Hepatocyte (in vitro differentiated cells): ENCODE results near the gene USP17L15.
"Not testable (repeated sequence)": the region's sequence is repeated elsewhere in the genome, so short reads cannot be mapped to it uniquely, and the experiment has no call there.

ENCODE experiments used
- EZH2 ChIP-seq: fragments of 200-600 bp; sonication (generic); IDR thresholded peaks from 2 replicates; pipeline ENCODE4 v1.6.1; 2016; ENCODE audit warnings: antibody characterized with exemption, mild to moderate bottlenecking, borderline replicate concordance
- TF ChIP-seq, protein P1 (sequence below): fragments of 200-600 bp; sonication (generic); IDR thresholded peaks from 2 replicates; pipeline ENCODE4 v1.5.1; 2016; ENCODE audit warnings: antibody characterized with exemption, mild to moderate bottlenecking; ENCODE audit not compliant: poor library complexity

DNA sequence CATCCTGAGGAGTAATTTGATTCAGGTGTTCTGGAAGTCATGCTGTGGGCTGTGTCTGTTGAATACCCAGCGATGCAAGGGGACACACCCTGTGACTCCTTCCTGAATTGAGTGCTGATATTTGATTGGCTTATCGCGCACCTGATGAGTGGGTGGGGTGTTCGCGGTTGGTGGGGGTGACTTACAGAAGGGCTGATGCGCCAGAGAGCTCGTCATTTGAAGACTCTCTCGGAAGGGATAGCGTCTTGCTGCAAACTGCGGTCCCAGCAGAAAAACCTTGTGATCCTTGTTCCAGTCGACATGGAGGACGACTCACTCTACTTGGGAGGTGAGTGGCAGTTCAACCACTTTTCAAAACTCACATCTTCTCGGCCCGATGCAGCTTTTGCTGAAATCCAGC, 19.1 kb upstream of the USP17L15 start, which contains the start of gene USP17L11:
- TF ChIP-seq, protein P1, sequence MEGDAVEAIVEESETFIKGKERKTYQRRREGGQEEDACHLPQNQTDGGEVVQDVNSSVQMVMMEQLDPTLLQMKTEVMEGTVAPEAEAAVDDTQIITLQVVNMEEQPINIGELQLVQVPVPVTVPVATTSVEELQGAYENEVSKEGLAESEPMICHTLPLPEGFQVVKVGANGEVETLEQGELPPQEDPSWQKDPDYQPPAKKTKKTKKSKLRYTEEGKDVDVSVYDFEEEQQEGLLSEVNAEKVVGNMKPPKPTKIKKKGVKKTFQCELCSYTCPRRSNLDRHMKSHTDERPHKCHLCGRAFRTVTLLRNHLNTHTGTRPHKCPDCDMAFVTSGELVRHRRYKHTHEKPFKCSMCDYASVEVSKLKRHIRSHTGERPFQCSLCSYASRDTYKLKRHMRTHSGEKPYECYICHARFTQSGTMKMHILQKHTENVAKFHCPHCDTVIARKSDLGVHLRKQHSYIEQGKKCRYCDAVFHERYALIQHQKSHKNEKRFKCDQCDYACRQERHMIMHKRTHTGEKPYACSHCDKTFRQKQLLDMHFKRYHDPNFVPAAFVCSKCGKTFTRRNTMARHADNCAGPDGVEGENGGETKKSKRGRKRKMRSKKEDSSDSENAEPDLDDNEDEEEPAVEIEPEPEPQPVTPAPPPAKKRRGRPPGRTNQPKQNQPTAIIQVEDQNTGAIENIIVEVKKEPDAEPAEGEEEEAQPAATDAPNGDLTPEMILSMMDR, result not testable (repeated sequence)
- not testable (repeated sequence) for TF ChIP-seq EZH2
